T-helper 22 cell (primary cell): ENCODE results near the gene SCUBE1.

Source experiments
- DNase-seq: peaks from one replicate; pipeline ENCODE4 v3.0.0-alpha.2; 2020; ENCODE audit warnings: low read depth

The SCUBE1 gene

DNA sequence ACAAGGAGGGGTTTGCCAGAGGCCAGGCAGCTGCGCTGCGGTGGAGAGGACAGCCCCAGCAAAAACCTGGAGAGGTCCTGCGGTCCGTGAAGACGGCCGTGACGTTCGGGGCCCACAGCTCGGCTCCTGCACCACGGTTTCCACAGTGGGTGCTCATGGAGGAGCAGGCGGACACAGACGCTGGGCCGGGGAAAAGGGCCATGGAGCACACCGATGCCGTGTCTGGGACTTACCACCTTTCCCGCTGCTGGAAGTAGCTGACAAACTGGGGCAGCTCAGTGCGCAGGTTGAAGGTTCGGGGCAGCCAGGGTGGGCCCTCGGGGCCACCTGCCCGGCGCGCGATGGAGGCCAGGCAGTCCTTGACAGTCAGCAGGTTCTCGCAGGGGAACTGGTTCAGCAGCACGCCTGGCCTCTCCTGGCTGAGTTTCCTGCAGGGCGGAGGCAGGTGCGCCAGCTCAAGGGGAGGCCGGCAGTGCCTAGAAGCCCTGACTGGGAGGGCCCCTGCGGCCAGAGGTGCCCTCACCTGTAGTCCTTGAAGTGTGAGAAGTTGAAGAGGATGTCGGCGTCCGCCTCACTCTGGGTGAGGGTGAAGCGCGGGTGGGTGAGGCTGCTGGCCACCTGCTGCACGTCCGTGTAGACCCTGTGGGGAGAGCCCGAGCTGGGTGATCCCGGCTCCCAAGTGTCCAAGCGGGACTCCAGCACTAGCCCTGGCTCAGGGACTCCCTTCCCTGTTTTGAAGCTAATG is 169.0 kb downstream of the SCUBE1 start:
- DNase-seq = no peak

DNA sequence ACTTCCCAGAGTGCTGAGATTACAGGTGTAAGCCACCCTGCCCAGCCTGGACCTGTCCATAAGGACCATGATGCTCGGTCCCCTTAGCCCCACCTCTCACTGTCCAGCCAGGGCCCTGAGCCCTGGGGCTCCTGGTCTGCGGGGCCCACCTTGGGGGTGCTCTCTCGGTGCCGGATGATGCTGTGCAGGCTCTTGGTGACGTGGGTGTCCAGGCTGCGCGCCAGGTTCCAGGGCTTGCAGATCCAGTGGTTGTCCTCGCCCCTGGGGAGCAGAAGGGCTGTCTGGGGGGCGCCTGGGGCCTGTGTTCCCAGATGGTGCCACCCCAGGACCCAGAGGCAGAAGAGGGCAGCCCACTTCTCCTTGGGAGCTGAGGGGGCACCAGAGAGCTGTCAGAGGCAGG is 169.6 kb downstream of the SCUBE1 start:
- no peak for DNase-seq

DNA sequence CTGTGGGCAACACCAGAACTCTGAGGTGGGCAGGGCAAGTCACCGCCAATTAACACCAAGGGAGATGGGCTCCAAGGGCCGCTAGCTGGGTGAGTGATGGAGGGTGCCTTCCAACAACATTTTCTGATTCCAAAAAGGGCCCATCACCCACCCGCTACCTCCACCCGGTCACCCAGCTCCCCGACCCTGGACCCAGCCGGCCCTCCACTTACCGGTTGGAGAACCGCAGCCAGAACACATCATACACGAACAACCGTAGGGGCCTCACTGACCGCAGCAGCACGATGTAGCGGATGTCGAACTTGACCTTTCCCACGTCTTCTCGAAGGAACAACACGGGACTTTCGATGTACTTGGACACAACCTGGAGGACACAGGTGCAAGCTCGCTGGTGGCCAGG is 171.0 kb downstream of the SCUBE1 start:
- DNase-seq = no peak

DNA sequence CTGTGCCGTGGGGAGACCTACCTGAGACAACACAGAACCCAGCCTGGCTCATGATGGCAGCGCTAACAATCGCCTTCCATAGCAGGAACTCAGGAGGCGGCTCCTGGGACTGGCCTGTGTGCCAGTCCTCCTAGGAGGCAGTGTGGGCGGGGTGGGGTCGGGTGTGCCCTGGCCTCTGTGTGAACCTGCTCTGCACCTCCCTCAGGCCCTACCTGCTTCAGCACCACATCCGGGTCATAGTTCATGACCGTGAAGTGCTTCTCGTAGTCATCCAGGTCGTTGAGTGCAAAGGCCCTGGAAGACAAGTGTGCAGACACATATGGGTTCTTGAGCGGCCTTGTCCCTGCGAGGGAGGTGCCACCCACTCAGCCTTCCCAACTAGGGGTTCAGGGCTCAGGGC is 171.6 kb downstream of the SCUBE1 start:
- no peak for DNase-seq

DNA sequence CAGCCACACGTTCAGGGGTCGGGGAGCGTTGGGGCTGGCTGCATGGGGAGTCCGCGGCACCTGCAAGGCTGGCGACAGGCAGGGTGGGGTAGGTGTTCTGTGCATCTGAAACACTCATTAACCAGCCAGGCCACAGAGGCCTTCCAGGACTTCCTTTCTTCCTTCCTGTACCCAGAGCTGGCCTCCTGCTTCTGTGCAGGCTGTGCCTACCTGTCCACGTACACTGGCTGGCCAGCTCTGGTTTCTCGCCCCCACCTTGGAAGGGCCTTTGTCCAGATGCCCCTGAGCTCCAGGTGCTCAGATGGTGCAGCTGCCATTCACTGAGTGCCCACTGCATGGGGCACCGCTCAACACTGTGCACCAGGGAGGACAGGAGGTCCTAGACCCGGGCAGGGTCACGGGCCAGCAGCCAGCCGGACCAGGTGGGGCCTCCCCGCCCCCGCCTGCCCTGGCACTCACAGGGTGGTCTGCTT is 172.1 kb downstream of the SCUBE1 start:
- DNase-seq = no peak

DNA sequence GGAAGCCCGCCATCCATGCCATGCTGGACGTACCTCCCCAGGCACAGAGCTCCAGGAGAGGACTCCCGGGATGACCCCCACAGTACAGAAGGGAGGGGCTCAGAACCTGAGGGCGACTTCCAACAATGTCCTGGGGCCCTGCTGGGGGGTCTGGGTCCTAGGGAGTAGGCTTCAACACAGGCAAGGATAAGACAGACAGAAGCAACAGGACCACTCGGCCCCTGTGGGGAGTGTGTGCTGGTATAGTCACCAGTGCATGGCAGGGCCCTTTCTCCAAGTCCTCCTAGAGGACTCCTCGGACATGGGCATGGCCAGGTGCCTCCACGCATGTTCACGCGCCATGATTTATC is 173.1 kb downstream of the SCUBE1 start:
- no peak for DNase-seq

DNA sequence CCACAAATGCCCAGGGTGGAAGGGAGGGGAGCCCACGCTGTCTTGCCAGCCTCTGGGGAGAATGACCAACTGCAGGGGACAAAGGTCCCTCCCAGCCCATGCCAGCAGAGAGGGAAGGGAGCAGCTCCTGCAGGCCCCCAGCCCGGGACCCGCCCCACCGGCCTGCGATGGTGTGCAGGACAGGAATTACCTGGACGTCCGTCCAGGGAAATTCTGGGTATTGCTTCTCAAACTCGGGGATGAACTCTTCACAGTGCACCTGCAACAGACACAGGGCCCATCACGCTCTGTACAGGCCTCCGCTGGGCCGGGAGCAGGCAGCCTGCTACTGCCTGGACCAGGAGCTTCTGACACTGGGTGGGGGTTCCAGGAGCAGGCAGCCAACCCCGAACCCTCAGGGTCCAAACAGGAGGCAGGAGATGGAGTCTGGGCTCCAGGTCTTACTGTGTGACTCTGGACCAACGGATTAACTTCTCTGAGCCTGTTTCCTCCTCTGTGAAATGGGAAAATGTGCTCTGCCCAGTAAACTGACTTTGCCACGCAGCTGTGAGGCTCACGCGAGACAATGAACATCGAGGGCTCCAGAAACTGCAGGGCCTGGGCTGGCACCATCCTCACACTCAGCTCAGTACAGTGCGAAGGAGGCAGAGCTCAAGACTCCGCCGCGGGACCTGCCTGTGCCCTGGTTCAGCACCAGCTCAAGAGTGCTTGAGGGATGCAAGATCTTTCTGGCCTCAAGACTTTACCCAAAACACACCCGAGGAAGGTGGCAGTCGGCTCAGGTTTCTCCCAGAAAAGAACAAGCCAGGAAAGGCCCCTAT is 173.7 kb downstream of the SCUBE1 start:
- no peak for DNase-seq

DNA sequence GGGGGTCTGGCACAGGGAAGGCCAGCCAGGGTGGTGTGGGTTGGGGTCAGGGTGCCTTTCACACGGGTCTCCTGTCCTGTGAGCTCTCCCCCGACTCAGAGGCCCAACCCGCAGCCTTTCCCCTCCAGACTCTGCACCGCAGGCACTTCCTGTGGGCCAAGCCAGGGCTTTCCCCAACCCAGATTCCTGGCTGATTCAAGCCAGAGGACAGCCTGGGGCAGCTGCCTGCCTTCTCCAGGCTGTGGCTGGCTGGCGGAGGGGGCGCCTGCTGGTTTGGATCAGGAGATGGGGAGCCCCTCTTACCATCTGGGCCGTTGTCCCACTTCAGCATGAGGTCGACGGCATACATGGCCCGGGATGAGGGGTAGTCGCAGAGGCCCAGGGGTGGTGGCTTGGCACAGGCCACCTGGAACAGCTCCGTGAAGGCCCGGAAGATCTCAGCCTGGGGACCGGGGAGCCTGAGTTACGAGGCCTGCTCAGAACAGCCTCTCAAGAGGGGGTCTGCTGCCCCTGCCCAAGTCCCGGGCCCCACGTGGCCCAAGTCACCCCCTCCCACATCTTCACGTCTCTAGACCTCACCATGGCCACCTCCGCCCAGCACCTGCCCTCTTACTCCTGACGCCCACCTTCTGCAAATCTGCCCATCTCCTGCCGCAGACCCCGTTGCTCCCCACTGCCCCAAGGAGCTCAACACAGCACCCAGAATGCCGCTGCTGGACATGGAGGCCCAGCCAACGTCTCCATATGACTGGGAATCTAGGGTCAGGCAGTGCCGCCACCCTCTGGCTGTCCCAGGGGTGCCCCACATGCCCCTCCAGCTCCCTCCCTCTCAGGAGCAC is 174.5 kb downstream of the SCUBE1 start:
- no peak for DNase-seq

DNA sequence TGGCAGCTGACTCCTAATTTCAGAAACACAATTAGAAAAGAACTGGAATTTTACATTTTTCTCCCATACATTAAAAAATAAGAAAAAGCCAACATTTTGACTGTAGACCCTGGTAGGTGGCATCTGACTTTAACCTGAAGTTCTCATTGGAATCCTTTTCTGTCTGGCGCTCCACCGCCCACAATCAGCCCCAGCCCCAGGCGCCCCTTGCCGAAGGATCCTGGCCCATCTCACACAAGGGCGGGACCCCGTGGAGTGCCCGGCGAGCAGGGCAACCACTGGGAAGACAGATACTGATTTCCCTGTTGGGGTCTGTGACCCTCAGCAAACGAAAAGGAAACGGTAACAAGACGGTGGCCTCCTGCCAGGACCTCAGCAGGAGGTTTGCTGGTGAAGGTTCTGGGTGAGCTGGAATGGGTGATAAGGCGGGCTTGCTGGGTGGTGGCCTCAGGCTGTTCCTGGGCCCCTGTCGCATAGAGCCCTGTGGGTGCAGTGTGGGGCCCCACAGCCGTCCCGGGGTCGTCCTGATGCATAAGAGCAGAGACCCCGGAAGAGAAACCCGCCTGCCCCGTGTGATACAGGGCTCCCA is 176.1 kb downstream of the SCUBE1 start:
- no peak for DNase-seq

DNA sequence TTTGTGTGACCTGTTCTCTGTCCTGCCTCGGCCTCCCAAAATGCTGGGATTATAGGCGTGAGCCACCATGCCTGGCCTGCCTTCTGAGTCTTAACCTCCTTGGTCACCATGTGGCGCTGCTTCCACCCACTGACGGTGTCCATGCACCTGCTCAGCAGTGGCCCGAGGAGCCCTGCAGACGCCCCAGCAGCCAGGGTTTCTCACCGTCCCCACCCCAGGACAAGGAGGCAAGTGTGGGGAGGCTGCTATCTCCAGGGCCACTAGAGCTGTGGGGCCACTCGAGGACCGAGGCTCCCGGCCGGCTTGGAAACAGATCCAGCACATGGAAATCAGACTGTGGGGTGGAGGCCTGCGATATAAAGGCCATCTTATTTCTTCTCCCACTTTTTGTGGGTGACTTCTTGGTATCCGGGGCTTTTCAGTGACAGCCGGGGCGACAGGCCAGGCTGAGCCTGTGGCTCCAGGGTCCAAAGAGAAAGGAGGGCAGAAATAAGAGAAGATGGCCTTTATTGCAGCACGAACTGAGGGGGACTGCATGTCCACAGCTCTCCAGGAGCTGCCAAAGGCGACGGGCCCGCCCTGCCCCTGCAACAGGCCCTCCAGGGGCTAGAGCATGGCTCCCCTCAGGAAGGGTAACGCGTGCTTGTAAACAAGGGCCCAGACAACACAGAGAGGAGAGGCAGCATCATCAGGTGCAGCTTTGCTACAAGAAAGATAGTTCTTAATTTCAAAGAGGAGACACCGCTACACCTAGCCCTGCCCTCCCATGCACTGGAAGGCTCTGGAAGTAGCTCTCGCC is 176.8 kb downstream of the SCUBE1 start:
- no peak for DNase-seq

DNA sequence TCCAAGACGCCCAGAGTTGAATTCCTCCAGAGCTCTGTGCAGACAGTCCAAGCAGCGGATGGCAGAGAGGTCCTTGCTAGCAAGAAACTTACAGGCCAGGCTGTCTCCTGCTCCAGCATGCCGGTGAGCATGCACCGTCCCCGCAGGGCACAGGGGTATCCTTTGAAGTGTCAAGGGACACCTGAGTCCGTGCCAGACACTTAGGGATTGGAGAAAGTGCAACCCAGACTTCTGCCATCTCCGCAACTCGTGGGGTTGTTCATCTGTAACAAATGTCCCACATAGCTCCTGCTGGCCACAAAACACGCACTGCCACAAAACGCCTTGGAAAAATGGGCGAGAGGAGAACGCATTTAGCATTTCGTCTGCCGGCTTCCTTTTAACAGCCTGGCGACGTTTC is 178.5 kb downstream of the SCUBE1 start:
- no peak for DNase-seq

DNA sequence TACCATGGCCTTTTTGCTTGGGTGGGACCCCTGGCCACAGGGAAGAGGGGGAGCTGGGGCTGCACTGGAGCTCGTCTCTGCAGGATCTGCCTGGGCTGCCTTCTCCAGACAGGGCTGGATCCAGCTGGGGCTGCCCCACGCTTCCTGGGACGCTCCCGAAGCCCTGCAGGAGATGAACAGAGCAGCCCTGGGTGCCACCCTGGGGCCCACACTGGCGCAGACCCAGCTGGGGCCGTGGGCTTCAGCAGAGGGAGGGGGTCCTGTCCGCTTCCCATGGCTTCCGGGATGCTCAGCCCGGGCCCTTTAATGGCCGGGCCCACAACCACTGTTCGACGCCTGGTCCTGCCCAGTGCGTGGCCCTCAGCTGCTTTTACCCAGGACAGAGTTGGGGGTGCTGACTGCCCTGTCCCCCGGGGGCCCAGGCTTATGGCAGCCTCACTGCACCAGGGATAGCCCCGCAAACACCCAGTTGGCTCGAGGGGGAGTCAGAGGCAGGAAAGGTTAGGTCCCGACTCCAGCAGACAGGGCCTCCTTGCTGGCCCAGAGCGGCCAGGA is 179.9 kb downstream of the SCUBE1 start:
- DNase-seq = no peak

DNA sequence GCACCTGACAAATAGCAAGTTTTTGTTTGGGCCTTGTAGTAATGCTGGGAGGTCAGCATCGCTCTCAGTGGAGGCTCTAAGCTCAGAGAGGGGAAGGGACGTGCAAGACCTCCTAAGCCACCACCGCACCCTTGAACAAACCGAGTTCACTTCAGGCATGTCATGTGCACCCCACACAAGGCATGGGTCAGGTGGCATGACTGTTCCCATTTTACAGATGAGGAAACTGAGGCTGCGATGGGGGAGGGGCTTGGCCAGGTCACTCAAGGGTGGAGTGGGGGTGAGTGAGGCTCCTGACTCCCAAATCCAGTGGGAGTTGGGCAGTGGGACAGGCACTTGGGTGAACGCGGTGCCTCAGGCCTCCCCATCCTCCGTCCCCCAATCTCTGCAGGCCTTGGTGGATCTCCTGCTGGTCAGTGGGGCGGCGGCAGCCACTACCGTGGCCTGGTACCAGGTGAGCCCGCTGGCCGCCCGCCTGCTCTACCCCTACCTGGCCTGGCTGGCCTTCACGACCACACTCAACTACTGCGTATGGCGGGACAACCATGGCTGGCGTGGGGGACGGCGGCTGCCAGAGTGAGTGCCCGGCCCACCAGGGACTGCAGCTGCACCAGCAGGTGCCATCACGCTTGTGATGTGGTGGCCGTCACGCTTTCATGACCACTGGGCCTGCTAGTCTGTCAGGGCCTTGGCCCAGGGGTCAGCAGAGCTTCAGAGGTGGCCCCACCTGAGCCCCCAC is 180.6 kb downstream of the SCUBE1 start:
- no peak for DNase-seq

DNA sequence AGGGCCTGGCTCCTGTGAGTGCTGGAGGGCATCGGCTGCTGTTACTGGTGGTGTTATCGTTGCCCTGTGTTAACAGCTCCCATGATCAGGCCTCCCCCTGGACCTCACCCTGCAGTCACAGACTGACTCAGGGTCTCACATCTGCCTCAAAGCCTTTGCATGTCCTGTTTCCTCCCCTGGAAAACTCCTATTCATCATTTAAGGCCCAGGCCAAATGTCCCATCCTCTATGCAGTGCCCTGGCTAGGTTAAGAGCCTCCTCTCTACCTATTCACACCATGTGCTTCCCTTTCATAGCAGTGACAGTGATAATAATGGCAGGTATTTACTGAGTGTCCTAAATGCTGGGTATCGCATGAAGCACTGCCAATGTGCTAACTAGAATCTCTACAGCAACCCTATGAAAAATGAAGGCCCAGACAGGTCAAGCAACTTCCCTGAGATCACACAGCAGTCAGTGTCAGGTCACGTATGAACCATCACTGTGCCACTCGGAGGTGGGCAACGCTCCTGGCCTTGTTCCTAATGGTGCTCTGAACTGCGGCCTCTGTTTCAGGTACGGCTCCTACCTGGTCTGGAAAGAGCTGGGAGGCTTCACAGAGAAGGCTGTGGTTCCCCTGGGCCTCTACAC is 182.6 kb downstream of the SCUBE1 start:
- no peak for DNase-seq

DNA sequence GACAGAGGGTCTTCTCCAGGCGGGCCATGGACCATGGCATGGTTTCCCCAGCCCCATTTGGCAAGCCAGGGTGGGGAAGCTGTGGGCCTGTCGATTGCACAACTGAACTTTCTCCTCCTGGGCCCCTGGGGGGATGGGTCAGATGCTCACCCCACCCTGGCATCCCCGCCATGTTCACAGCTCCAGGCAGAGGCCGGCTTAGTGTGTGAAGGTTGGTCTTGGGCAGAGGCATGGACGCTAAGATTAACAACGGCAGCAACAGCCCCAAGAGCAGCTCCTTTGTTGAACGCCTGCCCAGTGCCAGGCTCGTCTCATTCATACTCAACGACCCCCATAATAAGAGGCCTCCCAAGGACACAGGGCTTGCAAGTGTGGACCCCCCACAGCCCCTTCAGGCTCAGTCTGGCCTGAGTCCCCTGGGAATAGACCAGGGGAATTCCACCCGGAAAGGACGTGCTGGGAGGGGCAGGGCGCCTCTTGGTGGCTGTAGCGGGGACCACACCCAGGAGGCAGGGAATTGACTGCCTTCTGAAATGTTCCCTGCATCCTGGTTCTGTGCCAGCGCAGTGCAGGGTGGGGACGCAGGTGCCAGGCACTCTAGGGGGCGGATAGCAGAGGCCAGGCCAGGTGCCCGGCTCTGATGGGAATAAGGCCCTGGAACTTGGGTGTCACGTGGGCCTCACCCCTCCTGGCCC is 183.5 kb downstream of the SCUBE1 start:
- no peak for DNase-seq

DNA sequence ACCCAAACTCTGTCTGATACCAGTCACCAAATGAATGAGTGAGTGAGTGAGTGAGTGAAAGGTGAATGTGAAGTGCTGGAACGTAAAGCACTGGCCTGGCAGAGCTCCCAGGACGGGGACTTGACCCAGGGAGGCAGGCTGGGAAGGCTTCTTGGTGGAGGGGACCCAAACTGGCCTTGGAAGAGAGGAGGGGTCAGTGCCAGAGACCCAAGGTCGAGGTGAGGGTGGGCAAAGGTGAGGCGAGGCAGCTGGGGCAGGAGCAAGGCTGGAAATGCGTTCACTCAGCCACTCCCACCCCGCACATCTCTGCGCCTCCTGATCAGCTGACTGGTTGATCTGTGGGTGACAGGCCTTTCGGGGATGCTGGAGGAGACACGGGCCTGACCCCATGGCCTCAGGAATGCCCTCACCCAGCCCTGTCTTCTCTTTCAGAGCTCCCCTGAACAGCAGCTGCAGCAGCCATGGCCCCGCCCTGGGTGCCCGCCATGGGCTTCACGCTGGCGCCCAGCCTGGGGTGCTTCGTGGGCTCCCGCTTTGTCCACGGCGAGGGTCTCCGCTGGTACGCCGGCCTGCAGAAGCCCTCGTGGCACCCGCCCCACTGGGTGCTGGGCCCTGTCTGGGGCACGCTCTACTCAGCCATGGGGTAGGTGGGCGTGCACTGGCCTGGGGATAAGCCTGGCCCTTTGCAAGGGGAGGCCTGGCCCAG is 184.2 kb downstream of the SCUBE1 start:
- no peak for DNase-seq

DNA sequence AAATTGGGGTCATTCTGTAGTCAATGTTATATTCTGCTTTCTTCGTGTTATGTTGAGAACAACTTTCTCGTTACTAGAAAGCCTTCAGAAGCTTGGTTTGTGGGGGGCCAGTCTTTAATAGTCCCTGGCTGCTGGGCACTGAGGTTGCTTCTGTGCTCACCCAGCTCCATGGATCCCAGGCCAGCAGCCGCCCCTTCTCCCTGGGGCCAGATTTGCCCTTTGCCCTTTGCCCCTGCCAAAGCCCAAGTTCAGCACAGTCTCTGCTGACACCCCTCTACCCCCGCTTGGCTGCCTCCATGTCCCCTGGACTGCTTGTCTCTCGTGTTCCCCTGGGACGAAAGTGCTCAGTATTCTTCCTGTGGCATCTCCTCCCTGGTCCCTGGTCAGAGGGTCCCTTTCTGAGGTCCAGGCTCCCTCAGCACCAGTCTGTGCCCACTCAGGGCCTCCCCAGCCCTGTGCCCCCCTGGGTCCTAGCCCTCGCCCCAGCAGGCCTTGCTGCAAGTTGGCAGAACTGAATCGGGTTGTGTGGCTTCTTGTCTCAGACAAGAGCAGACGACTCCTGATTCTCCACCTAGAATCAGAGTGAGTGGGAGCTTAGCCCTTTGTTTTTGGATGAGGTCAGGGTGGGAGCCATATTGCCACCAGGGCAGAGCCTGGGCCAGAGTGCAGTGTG is 185.2 kb downstream of the SCUBE1 start:
- no peak for DNase-seq

DNA sequence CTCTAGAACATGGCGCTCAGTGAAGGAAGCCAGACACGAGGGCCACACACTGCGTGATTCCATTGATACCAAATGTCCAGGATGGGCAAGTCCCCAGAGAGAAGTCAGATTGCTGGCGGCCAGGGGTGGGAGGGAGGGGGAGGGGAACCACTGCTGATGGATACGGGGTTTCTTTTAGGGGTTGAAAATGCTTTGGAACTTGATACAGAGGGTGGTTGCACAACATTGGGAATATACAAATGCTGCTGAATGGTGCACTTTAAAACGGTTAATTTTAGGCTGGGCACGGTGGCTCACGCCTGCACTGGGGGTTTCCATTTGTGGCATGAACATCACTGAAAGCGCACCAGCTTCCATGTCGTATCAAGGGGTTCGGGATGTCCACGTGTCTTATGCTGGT is 186.8 kb downstream of the SCUBE1 start:
- no peak for DNase-seq
